AG04449 (cell line): Measurements from ENCODE around the gene GOLPH3.

Experiments used
- CTCF ChIA-PET: fragments of 350-600 bp; formaldehyde crosslinking; extraction: SDS; loops from one replicate; lab custom pipeline; 2021; ENCODE audit warnings: antibody characterized with exemption; lab: Yijun Ruan, JAX
- POLR2A ChIA-PET: fragments of 400-600, 350-600 bp; formaldehyde crosslinking; extraction: SDS; loops from one replicate; lab custom pipeline; 2020; ENCODE audit warnings: antibody characterized with exemption, inconsistent platforms; lab: Yijun Ruan, JAX
- DNase-seq: peaks from one replicate; pipeline ENCODE4 v3.0.0-alpha.2; 2010; ENCODE audit warnings: low read depth, low spot score
- H3K4me3 ChIP-seq: 2 replicates; pipeline ENCODE4 v1.5.1; 2011; ENCODE audit warnings: low read depth, mild to moderate bottlenecking, control low read depth, low read length
- TF ChIP-seq, protein P1 (sequence below): IDR thresholded peaks from one replicate; pipeline ENCODE4 v1.5.1; 2011; ENCODE audit warnings: mild to moderate bottlenecking, moderate library complexity, low read length, control low read depth, inconsistent platforms; ENCODE audit not compliant: insufficient read depth; ENCODE audit errors: missing control alignments

GOLPH3 gene

DNA sequence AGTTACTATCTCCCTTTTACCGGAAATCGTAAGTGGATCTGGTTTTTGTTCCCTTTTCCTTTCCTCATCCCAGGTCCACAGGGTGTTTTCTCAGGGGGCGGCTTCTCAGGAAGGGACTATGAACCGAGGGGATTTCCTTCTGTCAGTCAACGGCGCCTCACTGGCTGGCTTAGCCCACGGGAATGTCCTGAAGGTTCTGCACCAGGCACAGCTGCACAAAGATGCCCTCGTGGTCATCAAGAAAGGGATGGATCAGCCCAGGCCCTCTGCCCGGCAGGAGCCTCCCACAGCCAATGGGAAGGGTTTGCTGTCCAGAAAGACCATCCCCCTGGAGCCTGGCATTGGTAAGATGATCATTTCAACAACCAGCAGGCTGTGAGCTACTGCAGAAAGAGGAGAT lies 75.8 kb downstream of the GOLPH3 start:
- TF ChIP-seq, protein P1, sequence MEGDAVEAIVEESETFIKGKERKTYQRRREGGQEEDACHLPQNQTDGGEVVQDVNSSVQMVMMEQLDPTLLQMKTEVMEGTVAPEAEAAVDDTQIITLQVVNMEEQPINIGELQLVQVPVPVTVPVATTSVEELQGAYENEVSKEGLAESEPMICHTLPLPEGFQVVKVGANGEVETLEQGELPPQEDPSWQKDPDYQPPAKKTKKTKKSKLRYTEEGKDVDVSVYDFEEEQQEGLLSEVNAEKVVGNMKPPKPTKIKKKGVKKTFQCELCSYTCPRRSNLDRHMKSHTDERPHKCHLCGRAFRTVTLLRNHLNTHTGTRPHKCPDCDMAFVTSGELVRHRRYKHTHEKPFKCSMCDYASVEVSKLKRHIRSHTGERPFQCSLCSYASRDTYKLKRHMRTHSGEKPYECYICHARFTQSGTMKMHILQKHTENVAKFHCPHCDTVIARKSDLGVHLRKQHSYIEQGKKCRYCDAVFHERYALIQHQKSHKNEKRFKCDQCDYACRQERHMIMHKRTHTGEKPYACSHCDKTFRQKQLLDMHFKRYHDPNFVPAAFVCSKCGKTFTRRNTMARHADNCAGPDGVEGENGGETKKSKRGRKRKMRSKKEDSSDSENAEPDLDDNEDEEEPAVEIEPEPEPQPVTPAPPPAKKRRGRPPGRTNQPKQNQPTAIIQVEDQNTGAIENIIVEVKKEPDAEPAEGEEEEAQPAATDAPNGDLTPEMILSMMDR: no peak
- POLR2A ChIA-PET: no interaction called here
- CTCF ChIA-PET: interaction anchor here (1.2 kb wide), 2 partner anchors 10 to 271 kb away, joined by 3 to 5 read pairs; no protein-coding TSS in a partner anchor
- H3K4me3 ChIP-seq: no peak overlapping the region
- DNase-seq: no peak

DNA sequence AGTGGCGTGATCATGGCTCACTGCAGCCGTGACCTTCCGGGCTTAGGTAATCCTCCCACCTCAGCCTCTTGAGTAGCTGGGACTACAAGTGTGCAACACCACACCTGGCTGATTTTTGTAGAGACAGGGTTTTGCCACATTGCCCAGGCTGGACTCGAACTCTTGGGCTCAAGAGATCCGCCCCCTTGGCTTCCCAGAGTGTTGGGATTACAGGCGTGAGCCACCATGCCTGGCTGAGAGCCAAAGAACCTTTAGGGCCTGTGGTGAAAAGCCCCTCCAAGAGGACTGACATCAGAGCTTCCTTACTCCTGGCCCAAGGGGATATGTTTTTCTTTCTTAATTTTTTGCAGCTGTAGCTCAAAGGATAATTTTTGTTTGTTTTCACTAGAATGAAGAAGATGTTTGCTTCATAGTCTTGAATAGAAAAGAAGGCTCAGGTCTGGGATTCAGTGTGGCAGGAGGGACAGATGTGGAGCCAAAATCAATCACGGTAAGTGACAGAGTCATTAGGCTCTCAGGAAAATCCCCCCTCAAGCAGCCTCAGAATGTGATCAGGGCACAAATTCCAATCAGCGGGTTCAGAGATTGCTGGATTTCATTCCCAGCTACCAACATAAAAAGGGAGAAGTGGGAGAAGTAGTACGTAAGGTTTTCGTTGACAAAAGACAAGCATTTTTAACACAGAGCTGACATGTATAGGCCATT lies 77.1 kb downstream of the GOLPH3 start:
- no peak overlapping the region for H3K4me3 ChIP-seq
- no peak for DNase-seq
- TF ChIP-seq, protein P1: no peak
- ChIA-PET POLR2A (no interaction called here), CTCF (interaction anchor here (0.9 kb wide), 1 partner anchor 38 kb away, joined by 3 read pairs; no protein-coding TSS in a partner anchor)

DNA sequence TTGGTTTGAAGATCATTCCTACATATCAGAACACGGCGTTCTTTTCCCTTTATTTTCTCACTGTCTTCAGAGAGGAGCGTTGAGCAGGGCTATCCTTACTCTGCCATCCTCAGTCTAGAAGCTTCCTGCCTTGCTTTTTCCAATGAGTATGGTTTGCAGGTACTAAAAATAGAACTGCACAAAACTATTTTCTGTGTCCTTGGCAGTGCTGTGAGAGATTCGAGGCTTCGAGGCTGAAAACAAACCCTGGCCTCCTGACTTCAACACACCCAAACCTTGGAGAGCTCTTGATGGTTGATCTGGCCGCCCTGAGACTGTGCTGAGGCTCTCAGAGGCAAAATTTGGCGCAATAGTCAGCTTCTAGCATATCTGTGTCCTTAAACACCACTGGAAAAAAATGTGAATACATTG lies 78.9 kb downstream of the GOLPH3 start:
- H3K4me3 ChIP-seq: no peak overlapping the region
- TF ChIP-seq, protein P1: no peak
- no peak for DNase-seq
- POLR2A ChIA-PET: no interaction called here
- CTCF ChIA-PET: interaction anchor here (0.6 to 4.5 kb wide), 3 partner anchors 234 to 473 kb away, joined by 3 to 70 read pairs (median 6); no protein-coding TSS in a partner anchor

DNA sequence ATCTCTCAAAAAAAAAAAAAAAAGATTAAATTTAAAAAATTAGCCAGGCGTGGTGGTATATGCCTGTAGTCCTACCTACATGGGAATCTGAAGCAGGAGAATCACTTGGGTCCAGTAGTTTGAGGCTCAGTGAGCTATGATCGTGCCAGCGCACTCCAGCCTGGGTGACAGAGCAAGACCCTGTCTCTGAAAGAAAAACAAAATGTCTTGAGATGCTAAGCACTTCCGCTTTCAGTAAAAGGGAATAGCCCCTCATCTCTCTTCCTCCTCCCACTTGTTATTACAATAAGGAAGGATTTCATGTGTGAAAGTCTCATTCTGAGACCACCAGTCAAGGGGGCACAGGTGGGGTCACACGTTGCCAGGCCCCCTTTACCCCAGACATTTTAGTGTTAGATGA lies 79.4 kb downstream of the GOLPH3 start:
- no peak overlapping the region for H3K4me3 ChIP-seq
- TF ChIP-seq, protein P1: no peak
- no peak for DNase-seq
- ChIA-PET POLR2A (no interaction called here), CTCF (interaction anchor here (1.5 to 4.5 kb wide), 3 partner anchors 11 to 270 kb away, joined by 6 to 70 read pairs (median 22); no protein-coding TSS in a partner anchor)

GRCh38 chr5:32092938-32093812 lies 80.9 kb downstream of the GOLPH3 start:
- H3K4me3 ChIP-seq: no peak overlapping the region
- ChIA-PET CTCF (interaction anchor here (0.6 to 4.5 kb wide), 27 partner anchors 8 to 536 kb away, joined by 3 to 70 read pairs (median 5); no protein-coding TSS in a partner anchor), POLR2A (no interaction called here)
- TF ChIP-seq, protein P1: peak; percentile 74
- DNase-seq: no peak
